GOT3 (cell line): ENCODE data around the gene PHC1.

Source experiments
- DNase-seq: peaks from one replicate; lab custom pipeline; 2025; ENCODE audit warnings: mixed read lengths; lab: John Stamatoyannopoulos, UW

The PHC1 gene

GRCh38 chr12:8950221-8950527, 35.9 kb downstream of the PHC1 start:
- DNase-seq = no peak

GRCh38 chr12:8950702-8951478, 36.6 kb downstream of the PHC1 start:
- no peak for DNase-seq

GRCh38 chr12:8951744-8952143, 37.4 kb downstream of the PHC1 start:
- no peak for DNase-seq

GRCh38 chr12:8953773-8954402, 39.6 kb downstream of the PHC1 start:
- DNase-seq = no peak

GRCh38 chr12:8956073-8956472, 41.8 kb downstream of the PHC1 start:
- DNase-seq = no peak

GRCh38 chr12:8956772-8957171, 42.5 kb downstream of the PHC1 start:
- no peak for DNase-seq

GRCh38 chr12:8957561-8957960, 43.3 kb downstream of the PHC1 start:
- no peak for DNase-seq

GRCh38 chr12:8958066-8958465, 43.8 kb downstream of the PHC1 start:
- DNase-seq = no peak

- no peak for DNase-seq
Measured at GRCh38 chr12:8960176-8960575, 45.9 kb downstream of the PHC1 start.

GRCh38 chr12:8968761-8969160, 54.5 kb downstream of the PHC1 start:
- no peak for DNase-seq

GRCh38 chr12:8969861-8970411, 55.6 kb downstream of the PHC1 start:
- DNase-seq = no peak

GRCh38 chr12:8970432-8970831, 56.1 kb downstream of the PHC1 start:
- DNase-seq = no peak

GRCh38 chr12:8980137-8980536, 65.8 kb downstream of the PHC1 start:
- no peak for DNase-seq

GRCh38 chr12:8985213-8985754, 71.0 kb downstream of the PHC1 start:
- DNase-seq = no peak

GRCh38 chr12:8987163-8987562, 72.9 kb downstream of the PHC1 start:
- DNase-seq = no peak

GRCh38 chr12:8987685-8988084, 73.4 kb downstream of the PHC1 start:
- no peak for DNase-seq

GRCh38 chr12:8989413-8989812, 75.1 kb downstream of the PHC1 start, which contains the start of gene KLRG1:
Gene KLRG1, plus strand, starts transcription at chr12:8989546. Its CDS starts 90 bp downstream, at chr12:8989636.
- no peak for DNase-seq
